NT2/D1 (cell line): ENCODE data around the gene ELOB.
A peak's percentile ranks its signal among the peaks of the same experiment; 100 is the strongest.

ENCODE experiments used
- DNase-seq: peaks from one replicate; pipeline ENCODE4 v3.0.0-alpha.2; 2011; ENCODE audit warnings: low read depth, low spot score
- H3K27me3 ChIP-seq: 2 replicates; pipeline ENCODE4 v1.6.0; 2011; ENCODE audit warnings: mild to moderate bottlenecking; ENCODE audit not compliant: insufficient read length, insufficient read depth
- H3K36me3 ChIP-seq: 2 replicates; pipeline ENCODE4 v1.6.1; 2011; ENCODE audit warnings: mild to moderate bottlenecking, low read length, mixed read lengths; ENCODE audit not compliant: insufficient read depth, insufficient read length
- H3K4me1 ChIP-seq: 2 replicates; pipeline ENCODE4 v1.5.1; 2011; ENCODE audit not compliant: insufficient read depth, insufficient read length
- H3K4me3 ChIP-seq: 2 replicates; pipeline ENCODE4 v1.5.1; 2011; ENCODE audit warnings: low read depth; ENCODE audit not compliant: insufficient read length
- H3K9ac ChIP-seq: 2 replicates; pipeline ENCODE4 v1.6.0; 2011; ENCODE audit warnings: low read depth; ENCODE audit not compliant: insufficient read length
- H3K9me3 ChIP-seq: 2 replicates; pipeline ENCODE4 v1.5.1; 2011; ENCODE audit warnings: mild to moderate bottlenecking, low read length; ENCODE audit not compliant: insufficient read depth
- SUZ12 ChIP-seq: IDR thresholded peaks from 2 replicates; pipeline ENCODE4 v1.6.1; 2011; ENCODE audit not compliant: insufficient read length, insufficient read depth; ENCODE audit errors: extremely low read depth
- YY1 ChIP-seq: IDR thresholded peaks from 2 replicates; pipeline ENCODE4 v1.6.1; 2011; ENCODE audit not compliant: insufficient read length, insufficient read depth
- ZNF274 ChIP-seq: IDR thresholded peaks from 2 replicates; pipeline ENCODE4 v1.6.1; 2011; ENCODE audit warnings: mild to moderate bottlenecking, low read depth, low read length

Gene ELOB

DNA sequence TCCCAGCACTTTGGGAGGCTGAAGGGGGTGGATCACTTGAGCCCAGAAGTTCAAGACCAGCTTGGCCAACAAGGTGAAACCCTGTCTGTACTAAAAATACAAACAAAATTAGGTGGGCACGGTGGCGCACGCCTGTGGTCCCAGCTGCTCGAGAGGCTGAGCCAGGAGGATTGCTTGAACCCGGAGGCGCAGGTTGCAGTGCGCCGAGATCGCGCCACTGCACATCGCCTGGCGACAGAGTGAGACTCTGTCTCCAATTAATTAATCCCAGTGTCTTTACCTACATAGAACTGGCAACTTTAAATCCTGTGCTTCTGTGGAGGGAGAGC is 1.5 kb upstream of the ELOB start:
- peaks cover 25% of the 10 kb centered on the region for H3K36me3 ChIP-seq
- DNase-seq = no peak
- no peaks in the 10 kb centered on the region for H3K27me3 ChIP-seq
- peak overlapping the region; percentile 100 for H3K9ac ChIP-seq
- H3K4me1 ChIP-seq = peaks cover 18% of the 10 kb centered on the region
- no peak for TF ChIP-seq YY1
- TF ChIP-seq ZNF274 = no peak
- TF ChIP-seq SUZ12 = no peak
- H3K9me3 ChIP-seq = no peaks in the 10 kb centered on the region
- peak overlapping the region; percentile 97 for H3K4me3 ChIP-seq

GRCh38 chr16:2777903-2778629 is 986 bp upstream of the ELOB start:
- TF ChIP-seq ZNF274 = no peak
- no peak for TF ChIP-seq SUZ12
- no peak for TF ChIP-seq YY1
- no peak for DNase-seq
- Histone ChIP-seq H3K4me1 (peaks cover 17% of the 10 kb centered on the region), H3K9me3 (no peaks in the 10 kb centered on the region), H3K36me3 (peaks cover 31% of the 10 kb centered on the region), H3K4me3 (peak overlapping the region; percentile 97), H3K27me3 (no peaks in the 10 kb centered on the region), H3K9ac (peak overlapping the region; percentile 100)

DNA sequence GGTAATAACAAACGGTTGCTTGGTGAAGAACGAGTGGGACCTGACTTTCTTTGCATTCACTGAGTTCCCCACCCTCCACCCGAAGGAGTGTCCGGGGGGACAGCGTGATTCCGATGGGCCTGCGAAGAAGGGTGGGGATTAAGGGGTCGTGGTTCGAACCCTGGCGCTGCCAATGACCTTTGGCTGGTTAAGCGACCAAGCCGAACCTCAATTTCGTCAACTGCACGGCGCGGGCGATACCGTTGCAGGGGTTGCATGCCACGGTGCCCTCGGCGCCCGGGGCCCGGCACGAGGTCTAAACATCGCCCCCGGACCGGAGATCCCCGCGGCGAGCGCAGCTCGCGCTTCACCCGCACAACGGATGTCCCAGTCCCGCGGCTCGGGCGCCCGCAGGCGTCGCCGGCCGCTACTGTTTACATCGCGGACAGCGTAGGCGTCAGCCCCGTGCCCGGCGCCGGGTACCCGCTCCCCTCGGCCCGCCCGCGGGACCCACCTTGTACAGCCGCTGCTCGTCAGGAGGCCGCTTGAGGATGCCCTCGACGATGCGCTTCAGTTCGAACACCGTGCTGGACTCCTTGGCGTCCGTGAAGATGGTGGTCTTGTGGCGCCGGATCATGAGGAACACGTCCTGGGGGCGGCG is 460 bp downstream of the ELOB start:
- H3K4me1 ChIP-seq = peaks cover 23% of the 10 kb centered on the region

GRCh38 chr16:2775765-2776499 is 1.1 kb downstream of the ELOB start:
- H3K36me3 ChIP-seq = peaks cover 52% of the 10 kb centered on the region
- TF ChIP-seq YY1 = no peak
- no peak for TF ChIP-seq SUZ12
- TF ChIP-seq ZNF274 = no peak
- H3K9me3 ChIP-seq = no peaks in the 10 kb centered on the region
- H3K4me1 ChIP-seq = peaks cover 26% of the 10 kb centered on the region
- peak overlapping the region; percentile 92 for H3K9ac ChIP-seq
- DNase-seq = no peak
- peak overlapping the region; percentile 97 for H3K4me3 ChIP-seq
- no peaks in the 10 kb centered on the region for H3K27me3 ChIP-seq

More for the DNA sequence above, 460 bp downstream of the ELOB start:
- Histone ChIP-seq H3K9ac (peak overlapping the region; percentile 92), H3K36me3 (peaks cover 45% of the 10 kb centered on the region), H3K27me3 (no peaks in the 10 kb centered on the region), H3K9me3 (no peaks in the 10 kb centered on the region), H3K4me3 (peak overlapping the region; percentile 97)
- no peak for DNase-seq
- no peak for TF ChIP-seq ZNF274

DNA sequence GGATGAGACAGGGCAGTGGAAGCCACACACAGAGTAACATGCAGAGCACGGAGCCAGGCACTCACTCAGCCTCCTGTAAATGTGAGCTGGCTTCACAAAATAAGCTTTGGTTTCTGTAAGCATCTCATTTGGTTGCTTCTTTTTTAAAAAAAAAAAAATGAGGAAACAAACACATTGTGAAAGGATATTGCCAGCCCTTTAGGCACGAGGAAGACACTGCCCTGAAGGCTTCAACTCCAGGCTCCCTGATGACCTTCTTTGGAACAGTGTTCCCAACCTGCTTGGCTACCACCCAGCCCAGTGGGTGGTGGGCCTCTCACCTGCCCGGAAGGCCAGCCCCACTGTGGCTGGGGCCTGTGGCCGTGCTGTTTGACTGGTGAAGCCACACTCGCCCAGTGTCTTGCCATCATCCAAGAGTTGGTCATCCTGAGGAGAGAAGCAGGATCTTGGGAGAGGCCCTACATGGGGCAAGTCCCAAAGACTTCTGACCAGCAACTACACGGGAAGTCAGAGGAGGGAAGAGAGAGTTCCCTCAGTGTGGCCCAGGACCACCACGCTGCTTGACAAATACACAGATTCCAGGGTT is 1.9 kb downstream of the ELOB start:
- Histone ChIP-seq H3K36me3 (peaks cover 59% of the 10 kb centered on the region), H3K9me3 (no peaks in the 10 kb centered on the region), H3K4me1 (peaks cover 25% of the 10 kb centered on the region), H3K27me3 (no peaks in the 10 kb centered on the region), H3K9ac (peak overlapping the region; percentile 15), H3K4me3 (no peak overlapping the region)
- TF ChIP-seq YY1 = no peak
- no peak for TF ChIP-seq ZNF274
- no peak for TF ChIP-seq SUZ12
- no peak for DNase-seq

- Histone ChIP-seq H3K9ac (no peak overlapping the region), H3K9me3 (no peaks in the 10 kb centered on the region), H3K36me3 (peaks cover 68% of the 10 kb centered on the region), H3K4me1 (peaks cover 33% of the 10 kb centered on the region), H3K27me3 (no peaks in the 10 kb centered on the region), H3K4me3 (no peak overlapping the region)
- DNase-seq = no peak
- no peak for TF ChIP-seq ZNF274
- TF ChIP-seq SUZ12 = no peak
- no peak for TF ChIP-seq YY1
Observed at GRCh38 chr16:2774161-2774891, 2.8 kb downstream of the ELOB start.
